CD14-positive monocyte (primary cell): ENCODE results near the gene MTMR10. TPM values are rescaled to one million over a fixed set of nuclear protein-coding genes. Genes with fewer than 3 reads are reported as not detected.

Source experiments
- DNase-seq, 3 donors: peaks; one replicate each; pipeline ENCODE4 v3.0.0-alpha.2; 2011 to 2022
- H2AFZ ChIP-seq: 2 replicates; pipeline ENCODE4 v1.6.0; 2012; ENCODE audit warnings: mild to moderate bottlenecking, low read depth, low read length, inconsistent platforms; ENCODE audit not compliant: insufficient read depth, poor library complexity, severe bottlenecking
- H3K27ac ChIP-seq, 2 donors: 1 replicate in 1 of 2; 2 replicates in 1 of 2; pipeline ENCODE4 v1.5.1; 2012 to 2013; ENCODE audit warnings: low read length in 2 of 2, control low read depth in 1 of 2, inconsistent platforms in 1 of 2, low read depth in 1 of 2, mild to moderate bottlenecking in 1 of 2
- H3K27me3 ChIP-seq, 2 donors: one replicate each; pipeline versions ENCODE4 v1.6.0 to v1.6.1; 2011 to 2013; ENCODE audit warnings: low read length in 2 of 2; ENCODE audit not compliant: control insufficient read depth in 2 of 2, insufficient read depth in 2 of 2
- H3K36me3 ChIP-seq, 2 donors: replicated peaks in 1 of 2; 1 replicate in 1 of 2; 2 replicates in 1 of 2; pipeline versions ENCODE4 v1.5.1 to v1.6.1; 2012 to 2013; ENCODE audit warnings: low read length in 2 of 2, control low read depth in 1 of 2, inconsistent platforms in 1 of 2, mild to moderate bottlenecking in 1 of 2; ENCODE audit not compliant: insufficient read depth in 2 of 2, control insufficient read depth in 1 of 2
- H3K4me1 ChIP-seq, 2 donors: 1 replicate in 1 of 2; 2 replicates in 1 of 2; pipeline versions ENCODE4 v1.5.1 to v1.6.1; 2012 to 2013; ENCODE audit warnings: low read length in 2 of 2, control low read depth in 1 of 2, inconsistent platforms in 1 of 2, mild to moderate bottlenecking in 1 of 2, moderate library complexity in 1 of 2; ENCODE audit not compliant: insufficient read depth in 2 of 2, control insufficient read depth in 1 of 2
- H3K4me2 ChIP-seq: replicated peaks from 2 replicates; pipeline ENCODE3; 2012; ENCODE audit warnings: low read length, moderate library complexity, mild to moderate bottlenecking; ENCODE audit not compliant: poor library complexity, severe bottlenecking; ENCODE audit errors: extremely low read depth
- H3K4me3 ChIP-seq, 3 experiments: fragments of 200-600 bp in 1 of 3; sonication (generic) in 1 of 3; replicated peaks in 1 of 3; 1 replicate in 2 of 3; 2 replicates in 1 of 3; pipeline ENCODE4 v1.5.1; 2011 to 2013; ENCODE audit warnings: low read length in 3 of 3, mild to moderate bottlenecking in 3 of 3, control low read depth in 2 of 3, low read depth in 2 of 3, inconsistent platforms in 1 of 3, moderate library complexity in 1 of 3
- H3K79me2 ChIP-seq: 2 replicates; pipeline ENCODE4 v1.6.0; 2012; ENCODE audit warnings: mild to moderate bottlenecking, control low read depth, inconsistent platforms, low read length, moderate library complexity; ENCODE audit not compliant: insufficient read depth
- H3K9ac ChIP-seq: 2 replicates; pipeline ENCODE4 v1.6.0; 2017; ENCODE audit warnings: low read length, mild to moderate bottlenecking; ENCODE audit not compliant: insufficient read depth, poor library complexity, severe bottlenecking
- H3K9me3 ChIP-seq, 2 donors: replicated peaks in 1 of 2; 1 replicate in 1 of 2; 2 replicates in 1 of 2; pipeline versions ENCODE4 v1.5.1 to v1.6.1; 2012 to 2013; ENCODE audit warnings: low read length in 2 of 2, control low read depth in 1 of 2; ENCODE audit not compliant: control insufficient read depth in 1 of 2, insufficient read depth in 1 of 2
- H4K20me1 ChIP-seq: 2 replicates; pipeline ENCODE4 v1.6.0; 2012; ENCODE audit warnings: mild to moderate bottlenecking, low read length, control low read depth, moderate library complexity; ENCODE audit not compliant: insufficient read depth
- H3K27ac Mint-ChIP-seq, 7 donors: one replicate each; pipeline ENCODE4 v1.8.0; 2020; ENCODE audit warnings: mild to moderate bottlenecking in 7 of 7, mixed read lengths in 7 of 7, moderate library complexity in 6 of 7, inconsistent platforms in 2 of 7
- H3K27me3 Mint-ChIP-seq, 3 donors: one replicate each; pipeline ENCODE4 v1.8.0; 2021 to 2022; ENCODE audit warnings: low read depth in 3 of 3, mild to moderate bottlenecking in 3 of 3, mixed read lengths in 3 of 3, moderate library complexity in 3 of 3, inconsistent platforms in 1 of 3
- H3K36me3 Mint-ChIP-seq, 2 donors: one replicate each; pipeline ENCODE4 v1.8.0; 2020; ENCODE audit warnings: mixed read lengths in 2 of 2, inconsistent platforms in 1 of 2, mild to moderate bottlenecking in 1 of 2
- H3K4me1 Mint-ChIP-seq: one replicate; pipeline ENCODE4 v1.8.0; 2020; ENCODE audit warnings: mild to moderate bottlenecking, mixed read lengths
- H3K4me3 Mint-ChIP-seq, 2 donors: one replicate each; pipeline ENCODE4 v1.8.0; 2020; ENCODE audit warnings: mild to moderate bottlenecking in 2 of 2, mixed read lengths in 2 of 2, moderate library complexity in 1 of 2
- H3K9me3 Mint-ChIP-seq, 7 donors: one replicate each; pipeline ENCODE4 v1.8.0; 2020 to 2022; ENCODE audit warnings: mixed read lengths in 7 of 7, mild to moderate bottlenecking in 6 of 7, moderate library complexity in 6 of 7, inconsistent platforms in 2 of 7
- WGBS: methylation state at CpG from one replicate; pipeline ENCODE4 v1.1.5; 2013; ENCODE audit warnings: missing lambda C conversion rate; ENCODE audit not compliant: insufficient coverage; 5-methylcytosine and 5-hydroxymethylcytosine counted together
- intact Hi-C, 2 donors: fragments of 100-400 bp; cut with micrococcal nuclease; formaldehyde crosslinking; loops; one replicate each; pipeline versions ENCODE4 v1.15.0 to v1.15.1; 2023
- polyA plus RNA-seq, 3 donors: library from polyadenylated mRNA; depleted of rRNA in 1 of 3; unstranded in 2 of 3; stranded (reverse) in 1 of 3; fragments of 300-500 nt in 2 of 3; fragments of >200 nt in 1 of 3; fragmentation: Illumina TruSeq in 2 of 3; gene quantifications; 1 replicate in 2 of 3; 2 replicates in 1 of 3; pipeline ENCODE4 v1.2.3, GENCODE V29; 2012 to 2021
- TF ChIP-seq, protein P1 (sequence below): fragments of 200-600 bp; IDR thresholded peaks from one replicate; pipeline ENCODE4 v1.8.0; 2022; ENCODE audit warnings: antibody characterized with exemption, mild to moderate bottlenecking

The MTMR10 gene
- polyA plus RNA-seq, 3 donors, result 8.7 to 23.3 (median 15.9) TPM

DNA sequence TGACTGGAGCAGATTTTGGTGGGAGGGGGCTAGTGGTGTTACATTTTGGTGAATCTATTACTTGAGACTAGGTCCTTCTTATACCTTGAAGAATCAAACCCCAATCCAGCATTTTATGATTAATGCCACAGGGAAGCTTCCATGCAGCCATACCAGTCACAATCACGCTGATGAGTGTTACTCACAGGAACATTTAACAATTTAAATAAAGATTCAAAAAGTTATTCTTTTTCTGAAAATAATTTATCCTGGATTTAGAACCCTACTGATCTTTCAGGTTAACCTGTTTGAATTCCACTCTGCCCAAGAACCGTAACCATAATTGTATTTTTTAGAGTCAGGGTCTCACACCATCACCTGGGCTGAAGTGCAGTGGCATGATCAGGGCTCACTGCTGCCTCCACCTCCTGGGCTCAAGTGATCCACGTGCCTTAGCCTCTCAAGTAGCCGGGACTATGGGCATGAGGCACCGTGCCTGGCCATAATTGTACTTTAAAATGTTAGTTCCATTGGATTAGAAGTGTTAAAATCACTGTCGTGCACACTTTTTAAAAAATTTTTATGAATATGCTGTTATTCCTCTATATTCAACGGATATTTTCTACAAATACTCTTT lies 929 bp upstream of the MTMR10 start:
- intact Hi-C loops, result loop anchor here in 1 of 2 donors (5.0 to 10.0 kb wide), 2 partner anchors 52 to 335 kb away; partner anchors contain the start of gene KLF13
- H3K4me3 Mint-ChIP-seq, result peak overlapping the region; percentile 81 to 92
- Histone ChIP-seq H3K79me2 (peaks cover 38% of the 10 kb centered on the region), H3K27ac (peak overlapping the region; percentile 51 to 98), H3K36me3 (peaks cover 5 to 11% of the 10 kb centered on the region in 2 donors), H3K4me1 (peaks cover 15 to 28% of the 10 kb centered on the region in 2 donors), H3K27me3 (no peaks in the 10 kb centered on the region), H3K4me2 (peak overlapping the region; percentile 93), H4K20me1 (peaks cover 30% of the 10 kb centered on the region), H3K9ac (peak overlapping the region; percentile 99), H3K4me3 (peak overlapping the region; percentile 57 to 99 (median 87)), H3K9me3 (no peaks in the 10 kb centered on the region), H2AFZ (peak overlapping the region; percentile 84)
- no peak for DNase-seq
- H3K9me3 Mint-ChIP-seq, result peaks cover 0 to 3% (median 1%) of the 10 kb centered on the region in 7 donors
- TF ChIP-seq, protein P1, sequence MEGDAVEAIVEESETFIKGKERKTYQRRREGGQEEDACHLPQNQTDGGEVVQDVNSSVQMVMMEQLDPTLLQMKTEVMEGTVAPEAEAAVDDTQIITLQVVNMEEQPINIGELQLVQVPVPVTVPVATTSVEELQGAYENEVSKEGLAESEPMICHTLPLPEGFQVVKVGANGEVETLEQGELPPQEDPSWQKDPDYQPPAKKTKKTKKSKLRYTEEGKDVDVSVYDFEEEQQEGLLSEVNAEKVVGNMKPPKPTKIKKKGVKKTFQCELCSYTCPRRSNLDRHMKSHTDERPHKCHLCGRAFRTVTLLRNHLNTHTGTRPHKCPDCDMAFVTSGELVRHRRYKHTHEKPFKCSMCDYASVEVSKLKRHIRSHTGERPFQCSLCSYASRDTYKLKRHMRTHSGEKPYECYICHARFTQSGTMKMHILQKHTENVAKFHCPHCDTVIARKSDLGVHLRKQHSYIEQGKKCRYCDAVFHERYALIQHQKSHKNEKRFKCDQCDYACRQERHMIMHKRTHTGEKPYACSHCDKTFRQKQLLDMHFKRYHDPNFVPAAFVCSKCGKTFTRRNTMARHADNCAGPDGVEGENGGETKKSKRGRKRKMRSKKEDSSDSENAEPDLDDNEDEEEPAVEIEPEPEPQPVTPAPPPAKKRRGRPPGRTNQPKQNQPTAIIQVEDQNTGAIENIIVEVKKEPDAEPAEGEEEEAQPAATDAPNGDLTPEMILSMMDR, result no peak
- peak overlapping the region; percentile 75 to 93 (median 86) for H3K27ac Mint-ChIP-seq
- peaks cover 11 to 15% of the 10 kb centered on the region in 2 donors for H3K36me3 Mint-ChIP-seq
- peaks cover 0 to 3% (median 2%) of the 10 kb centered on the region in 3 donors for H3K27me3 Mint-ChIP-seq
- H3K4me1 Mint-ChIP-seq, result peaks cover 18% of the 10 kb centered on the region
- WGBS, result 92% methylated on average over 1 of the region's 7 CpGs

DNA sequence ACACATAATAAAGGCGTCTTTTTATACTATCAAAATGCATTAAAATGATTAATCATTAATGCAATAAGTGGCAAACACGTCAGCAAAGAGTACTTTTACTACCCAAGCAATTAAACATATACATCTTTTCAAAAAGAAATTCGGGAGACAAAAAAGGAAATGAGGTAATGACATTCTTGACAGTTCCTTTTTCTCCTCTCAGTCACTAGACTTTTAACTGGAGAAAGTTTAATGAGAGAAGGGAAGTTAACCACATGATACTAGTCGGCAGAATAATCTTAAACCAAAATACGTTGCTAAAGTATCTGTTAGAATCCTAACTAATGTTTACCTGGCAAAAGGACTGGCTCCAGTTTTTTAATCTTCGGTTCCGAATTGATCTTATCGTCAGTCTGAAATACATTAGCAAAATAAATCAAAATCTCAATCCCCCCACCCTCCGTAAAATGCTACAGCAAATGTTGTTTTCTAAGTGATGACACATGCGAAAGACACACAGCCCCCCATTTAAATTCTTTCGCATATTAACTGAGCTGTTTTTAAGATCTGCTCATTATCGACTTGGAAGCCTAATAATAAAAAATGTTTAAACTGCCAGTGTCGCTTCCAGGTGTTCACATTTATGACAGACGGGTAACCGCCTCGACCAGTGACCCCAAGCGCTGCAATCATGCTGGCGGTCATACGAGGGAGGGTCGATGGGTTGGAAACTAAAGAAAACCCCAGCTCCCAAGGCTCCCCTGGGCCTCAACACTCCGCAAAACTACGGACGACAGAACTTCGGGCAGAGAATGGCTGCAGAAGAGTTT lies 778 bp downstream of the MTMR10 start:
- Histone ChIP-seq H3K36me3 (peaks cover 22 to 28% of the 10 kb centered on the region in 2 donors), H4K20me1 (peaks cover 47% of the 10 kb centered on the region), H3K9me3 (no peaks in the 10 kb centered on the region), H3K4me3 (peak overlapping the region; percentile 87 to 100 (median 99)), H2AFZ (peak overlapping the region; percentile 84), H3K9ac (peak overlapping the region; percentile 99), H3K79me2 (peaks cover 53% of the 10 kb centered on the region), H3K4me1 (peaks cover 19 to 33% of the 10 kb centered on the region in 2 donors), H3K27ac (peak overlapping the region; percentile 98 to 99), H3K27me3 (no peaks in the 10 kb centered on the region), H3K4me2 (peak overlapping the region; percentile 93)
- no peaks in the 10 kb centered on the region for H3K9me3 Mint-ChIP-seq
- peaks cover 0 to 5% (median 2%) of the 10 kb centered on the region in 3 donors for H3K27me3 Mint-ChIP-seq
- H3K27ac Mint-ChIP-seq, result peak overlapping the region; percentile 96 to 98 (median 97)
- peak; percentile 45 to 84 (median 63) for DNase-seq
- TF ChIP-seq, protein P1, result no peak
- intact Hi-C loops, result loop anchor here in 1 of 2 donors (5.0 to 10.0 kb wide), 2 partner anchors 54 to 337 kb away; partner anchors contain the start of gene KLF13
- peaks cover 28% of the 10 kb centered on the region for H3K4me1 Mint-ChIP-seq
- peaks cover 20 to 26% of the 10 kb centered on the region in 2 donors for H3K36me3 Mint-ChIP-seq
- 0% methylated on average over 5 of the region's 24 CpGs for WGBS
- H3K4me3 Mint-ChIP-seq, result peak overlapping the region; percentile 93
